HepG2 (cell line): ENCODE data around the gene CYP26A1. TPM values are rescaled to one million over a fixed set of nuclear protein-coding genes. Genes with fewer than 3 reads are reported as not detected.

Source experiments
- BCL6 ChIP-seq: IDR thresholded peaks from 2 replicates; pipeline ENCODE4 v1.6.1; 2016; ENCODE audit warnings: missing genetic modification reagents, missing compliant biosample characterization
- FOXA1 ChIP-seq, 2 experiments: fragments of 450-650 bp in 1 of 2; sonication (generic) in 1 of 2; formaldehyde crosslinking in 1 of 2; IDR thresholded peaks; 2 replicates each; pipeline versions ENCODE4 v1.4.0 to v1.6.1; 2016 to 2020; ENCODE audit warnings: missing genetic modification reagents in 1 of 2
- FOXA3 ChIP-seq: IDR thresholded peaks from 2 replicates; pipeline ENCODE4 v1.6.1; 2016; ENCODE audit warnings: missing genetic modification reagents, missing compliant biosample characterization
- FOXP1 ChIP-seq, 2 experiments: fragments of 450-650 bp in 1 of 2; IDR thresholded peaks; 2 replicates each; pipeline ENCODE4 v1.6.1; 2017 to 2018; ENCODE audit warnings: antibody characterized with exemption in 1 of 2
- HNF4A ChIP-seq: sonication (generic); formaldehyde crosslinking; IDR thresholded peaks from 2 replicates; pipeline ENCODE4 v1.4.0; 2020; ENCODE audit warnings: missing genetic modification reagents
- RARA ChIP-seq: IDR thresholded peaks from 2 replicates; pipeline ENCODE4 v1.6.1; 2016; ENCODE audit warnings: missing genetic modification reagents, missing compliant biosample characterization
- SAP130 ChIP-seq: IDR thresholded peaks from 2 replicates; pipeline ENCODE4 v1.6.1; 2016; ENCODE audit warnings: low read depth
- SKI ChIP-seq: fragments of 450-650 bp; IDR thresholded peaks from one replicate; pipeline ENCODE4 v1.6.1; 2018; ENCODE audit warnings: mild to moderate bottlenecking; ENCODE audit not compliant: partially characterized antibody
- SMAD3 ChIP-seq: sonication (generic); formaldehyde crosslinking; IDR thresholded peaks from 2 replicates; pipeline ENCODE4 v1.4.0; 2020; ENCODE audit warnings: missing genetic modification reagents
- SOX13 ChIP-seq, 3 experiments: fragments of 450-650 bp in 1 of 3; sonication (generic) in 1 of 3; formaldehyde crosslinking in 1 of 3; IDR thresholded peaks in 2 of 3; conservative IDR thresholded peaks in 1 of 3; 2 replicates each; pipeline versions ENCODE4 v1.5.0 to v1.6.1; 2016 to 2020; ENCODE audit warnings: antibody characterized with exemption in 1 of 3, mild to moderate bottlenecking in 1 of 3, missing compliant biosample characterization in 1 of 3, missing genetic modification reagents in 1 of 3, moderate library complexity in 1 of 3
- SOX5 ChIP-seq: IDR thresholded peaks from 2 replicates; pipeline ENCODE4 v1.6.1; 2016; ENCODE audit warnings: borderline replicate concordance
- TBX3 ChIP-seq: fragments of 450-650 bp; IDR thresholded peaks from 2 replicates; pipeline ENCODE4 v1.6.1; 2017; ENCODE audit warnings: antibody characterized with exemption, mild to moderate bottlenecking, inconsistent platforms, borderline replicate concordance
- ZNF263 ChIP-seq: sonication (generic); formaldehyde crosslinking; IDR thresholded peaks from 2 replicates; pipeline ENCODE4 v1.4.0; 2020; ENCODE audit warnings: missing genetic modification reagents
- ZNF292 ChIP-seq: sonication (generic); formaldehyde crosslinking; IDR thresholded peaks from 2 replicates; pipeline ENCODE4 v1.8.1; 2022; ENCODE audit warnings: mild to moderate bottlenecking, low read depth, missing genetic modification reagents, borderline replicate concordance
- ZNF644 ChIP-seq: IDR thresholded peaks from 2 replicates; pipeline ENCODE4 v1.6.1; 2016; ENCODE audit warnings: low read depth
- polyA plus RNA-seq, 8 experiments: library from polyadenylated mRNA; depleted of rRNA in 3 of 8; stranded (reverse) in 7 of 8; unstranded in 1 of 8; fragments of >200 nt; fragmentation: Illumina TruSeq in 4 of 8; extraction: Trizol in 4 of 8; gene quantifications; 2 replicates each; pipeline versions ENCODE4 v1.2.1 to v1.2.3, GENCODE V29; 2011 to 2016; ENCODE audit warnings: low read depth in 4 of 8, missing spikeins in 1 of 8, mixed read lengths in 1 of 8; ENCODE audit not compliant: insufficient read depth in 1 of 8
- total RNA-seq, 5 experiments: library from RNA; depleted of rRNA; stranded (reverse); fragments of >200 nt; fragmentation: Illumina TruSeq; extraction: Trizol; gene quantifications; 2 replicates each; pipeline ENCODE4 v1.2.3, GENCODE V29; 2016; ENCODE audit warnings: low read depth in 1 of 5
- TF ChIP-seq, protein P1 (sequence below): sonication (generic); formaldehyde crosslinking; IDR thresholded peaks from 2 replicates; pipeline ENCODE4 v1.4.0; 2020; ENCODE audit warnings: missing genetic modification reagents, borderline replicate concordance

CYP26A1 gene
- total and polyA plus RNA-seq, 2 of the 13 experiments (the other 11 are each of a cell fraction or from before 2014, with no cell fraction given) = 0.15 TPM; not detected in 1

DNA sequence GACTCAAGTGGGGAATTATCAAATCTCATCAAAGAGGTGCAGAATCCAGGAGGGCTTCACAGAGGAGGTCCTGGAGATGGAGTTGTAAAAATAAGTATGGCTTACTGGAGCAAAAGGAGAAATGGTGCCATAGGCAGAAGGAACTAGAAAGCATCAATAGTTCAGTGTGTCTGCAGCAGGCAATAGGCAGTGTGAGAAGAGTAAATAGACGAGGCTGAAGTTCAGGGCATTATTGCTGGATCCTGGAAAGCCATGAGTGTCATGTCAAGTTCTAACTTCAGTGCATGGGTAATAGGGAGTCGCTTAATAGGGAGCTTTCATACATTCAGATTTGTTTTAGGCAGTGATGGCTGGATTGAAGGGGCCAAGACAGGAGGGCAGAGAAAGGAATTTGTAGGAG lies 39.3 kb downstream of the CYP26A1 start (continued):
- TF ChIP-seq, protein P1, sequence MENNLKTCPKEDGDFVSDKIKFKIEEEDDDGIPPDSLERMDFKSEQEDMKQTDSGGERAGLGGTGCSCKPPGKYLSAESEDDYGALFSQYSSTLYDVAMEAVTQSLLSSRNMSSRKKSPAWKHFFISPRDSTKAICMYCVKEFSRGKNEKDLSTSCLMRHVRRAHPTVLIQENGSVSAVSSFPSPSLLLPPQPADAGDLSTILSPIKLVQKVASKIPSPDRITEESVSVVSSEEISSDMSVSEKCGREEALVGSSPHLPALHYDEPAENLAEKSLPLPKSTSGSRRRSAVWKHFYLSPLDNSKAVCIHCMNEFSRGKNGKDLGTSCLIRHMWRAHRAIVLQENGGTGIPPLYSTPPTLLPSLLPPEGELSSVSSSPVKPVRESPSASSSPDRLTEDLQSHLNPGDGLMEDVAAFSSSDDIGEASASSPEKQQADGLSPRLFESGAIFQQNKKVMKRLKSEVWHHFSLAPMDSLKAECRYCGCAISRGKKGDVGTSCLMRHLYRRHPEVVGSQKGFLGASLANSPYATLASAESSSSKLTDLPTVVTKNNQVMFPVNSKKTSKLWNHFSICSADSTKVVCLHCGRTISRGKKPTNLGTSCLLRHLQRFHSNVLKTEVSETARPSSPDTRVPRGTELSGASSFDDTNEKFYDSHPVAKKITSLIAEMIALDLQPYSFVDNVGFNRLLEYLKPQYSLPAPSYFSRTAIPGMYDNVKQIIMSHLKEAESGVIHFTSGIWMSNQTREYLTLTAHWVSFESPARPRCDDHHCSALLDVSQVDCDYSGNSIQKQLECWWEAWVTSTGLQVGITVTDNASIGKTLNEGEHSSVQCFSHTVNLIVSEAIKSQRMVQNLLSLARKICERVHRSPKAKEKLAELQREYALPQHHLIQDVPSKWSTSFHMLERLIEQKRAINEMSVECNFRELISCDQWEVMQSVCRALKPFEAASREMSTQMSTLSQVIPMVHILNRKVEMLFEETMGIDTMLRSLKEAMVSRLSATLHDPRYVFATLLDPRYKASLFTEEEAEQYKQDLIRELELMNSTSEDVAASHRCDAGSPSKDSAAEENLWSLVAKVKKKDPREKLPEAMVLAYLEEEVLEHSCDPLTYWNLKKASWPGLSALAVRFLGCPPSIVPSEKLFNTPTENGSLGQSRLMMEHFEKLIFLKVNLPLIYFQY (CRISPR knock-in tag) = no peak
- TF ChIP-seq FOXA1 (IDR thresholded peaks at IDR 0.05) (no peak), FOXA1 (CRISPR knock-in tag; IDR thresholded peaks at IDR 0.05) (peak; percentile 73), HNF4A (CRISPR knock-in tag) (peak; percentile 76), SOX13 (IDR thresholded peaks at IDR 0.05) (no peak), SOX13 (CRISPR knock-in tag; conservative IDR thresholded peaks at IDR 0.05 in 1 of 2, IDR thresholded peaks at IDR 0.05 in 1 of 2) (peak in 1 of 2 experiments; percentile 71; a peak in 2 of 4 replicates), SOX5 (CRISPR knock-in tag) (peak; percentile 43; the same call in 1 of the 2 replicates), FOXA3 (CRISPR knock-in tag) (peak; percentile 79), RARA (CRISPR knock-in tag) (peak; percentile 97), FOXP1 (IDR thresholded peaks at IDR 0.05) (no peak), FOXP1 (CRISPR knock-in tag; IDR thresholded peaks at IDR 0.05) (peak; percentile 53; the same call in 1 of the 2 replicates), SKI (peak; percentile 59), TBX3 (peak; percentile 30; the same call in 1 of the 2 replicates), ZNF263 (CRISPR knock-in tag) (0 out of 2 replicates have a peak, but pooled peaks have one; percentile 21), ZNF644 (CRISPR knock-in tag) (peak; percentile 61; the same call in 1 of the 2 replicates), SMAD3 (0 out of 2 replicates have a peak, but pooled peaks have one; percentile 11), BCL6 (peak; percentile 99), ZNF292 (CRISPR knock-in tag) (peak; percentile 61; the same call in 1 of the 2 replicates), SAP130 (CRISPR knock-in tag) (peak; percentile 40; the same call in 1 of the 2 replicates)
